ENCODE measurements around the gene TBL1XR1. TPM values are rescaled to one million over a fixed set of nuclear protein-coding genes. Genes with fewer than 3 reads are reported as not detected.

TBL1XR1 gene
- total and polyA plus RNA-seq, 4 donors: 24.1 to 203 (median 77.4) TPM

- WGBS, 2 donors: 59 to 70% methylated on average over 5 of the region's 5 CpGs
These were observed 22.6 kb downstream of the TBL1XR1 start for GRCh38 chr3:177174607-177175170.

GRCh38 chr3:177169936-177170722 is 27.2 kb downstream of the TBL1XR1 start:
- WGBS, 2 donors: 75 to 97% methylated on average over 4 of the region's 4 CpGs
- no peak for DNase-seq
- H3K9ac ChIP-seq (ENCODE audit: insufficient read depth in 1 of 2, low read length in 2 of 2): no peak overlapping the region
- TF ChIP-seq CTCF (IDR thresholded peaks at IDR 0.05; ENCODE audit: control extremely low read depth, extremely low read depth): no peak
- no peak overlapping the region for H3K27ac ChIP-seq (ENCODE audit: low read depth in 1 of 2, low read length in 1 of 2)
- peaks cover 0 to 4% (median 1%) of the 10 kb centered on the region in 4 donors for H3K36me3 ChIP-seq (ENCODE audit: control insufficient read depth in 4 of 4, insufficient read depth in 4 of 4, low read length in 4 of 4)
- no peak overlapping the region for H3K4me3 ChIP-seq
- no peak for ATAC-seq (ENCODE audit: insufficient read depth, low FRiP score)
- no peaks in the 10 kb centered on the region for H3K27me3 ChIP-seq (ENCODE audit: control insufficient read depth in 3 of 3, insufficient read depth in 3 of 3, low read length in 2 of 3)
- peaks cover 0 to 25% (median 9%) of the 10 kb centered on the region in 5 donors for H3K4me1 ChIP-seq (ENCODE audit: control insufficient read depth in 5 of 5, insufficient read depth in 5 of 5, low read length in 5 of 5)
- H3K9me3 ChIP-seq (ENCODE audit: control insufficient read depth in 4 of 4, insufficient read depth in 3 of 4, low read length in 3 of 4): no peaks in the 10 kb centered on the region

More at GRCh38 chr3:177174607-177175170, 22.6 kb downstream of the TBL1XR1 start:
- Histone ChIP-seq H3K27ac (ENCODE audit: low read depth in 1 of 2, low read length in 1 of 2) (no peak overlapping the region), H3K4me3 (no peak overlapping the region), H3K9me3 (ENCODE audit: control insufficient read depth in 4 of 4, insufficient read depth in 3 of 4, low read length in 3 of 4) (no peaks in the 10 kb centered on the region), H3K36me3 (ENCODE audit: control insufficient read depth in 4 of 4, insufficient read depth in 4 of 4, low read length in 4 of 4) (peaks cover 0 to 6% (median 1%) of the 10 kb centered on the region in 4 donors), H3K9ac (ENCODE audit: insufficient read depth in 1 of 2, low read length in 2 of 2) (peak overlapping the region in 1 of 2 donors; percentile 36), H3K27me3 (ENCODE audit: control insufficient read depth in 3 of 3, insufficient read depth in 3 of 3, low read length in 2 of 3) (no peaks in the 10 kb centered on the region), H3K4me1 (ENCODE audit: control insufficient read depth in 5 of 5, insufficient read depth in 5 of 5, low read length in 5 of 5) (peaks cover 0 to 23% (median 9%) of the 10 kb centered on the region in 5 donors)
- ATAC-seq (ENCODE audit: insufficient read depth, low FRiP score) (no peak), DNase-seq (peak in 2 of 3 donors; percentile 54 to 66)
- no peak for TF ChIP-seq CTCF (IDR thresholded peaks at IDR 0.05; ENCODE audit: control extremely low read depth, extremely low read depth)

GRCh38 chr3:177168431-177168830 is 28.9 kb downstream of the TBL1XR1 start:
- H3K4me1 ChIP-seq (ENCODE audit: control insufficient read depth in 5 of 5, insufficient read depth in 5 of 5, low read length in 5 of 5): peaks cover 0 to 15% (median 4%) of the 10 kb centered on the region in 5 donors
- H3K9me3 ChIP-seq (ENCODE audit: control insufficient read depth in 4 of 4, insufficient read depth in 3 of 4, low read length in 3 of 4): no peaks in the 10 kb centered on the region
- 81 to 82% methylated on average over 4 of the region's 4 CpGs for WGBS, 2 donors
- no peak for DNase-seq
- H3K4me3 ChIP-seq: no peak overlapping the region
- H3K36me3 ChIP-seq (ENCODE audit: control insufficient read depth in 4 of 4, insufficient read depth in 4 of 4, low read length in 4 of 4): peaks cover 0 to 4% (median 1%) of the 10 kb centered on the region in 4 donors
- H3K27me3 ChIP-seq (ENCODE audit: control insufficient read depth in 3 of 3, insufficient read depth in 3 of 3, low read length in 2 of 3): no peaks in the 10 kb centered on the region
- TF ChIP-seq CTCF (IDR thresholded peaks at IDR 0.05; ENCODE audit: control extremely low read depth, extremely low read depth): no peak
- H3K9ac ChIP-seq (ENCODE audit: insufficient read depth in 1 of 2, low read length in 2 of 2): no peak overlapping the region
- ATAC-seq (ENCODE audit: insufficient read depth, low FRiP score): no peak
- H3K27ac ChIP-seq (ENCODE audit: low read depth in 1 of 2, low read length in 1 of 2): no peak overlapping the region
